Liver (tissue), 3 donors: ENCODE data around the gene MAP3K20.

ENCODE experiments used
- CTCF ChIP-seq: fragments of 150-350 bp; IDR thresholded peaks from 2 replicates; pipeline ENCODE4 v1.5.1; 2017; ENCODE audit warnings: improper control_type of control experiment, low read depth, low read length; ENCODE audit not compliant: missing input control
- EGR1 ChIP-seq, 2 donors: IDR thresholded peaks; 2 replicates each; pipeline ENCODE4 v1.6.1; 2016 to 2018; ENCODE audit warnings: antibody characterized with exemption in 2 of 2, low read depth in 2 of 2
- GABPA ChIP-seq, 2 donors: IDR thresholded peaks in 1 of 2; conservative IDR thresholded peaks in 1 of 2; 2 replicates each; pipeline ENCODE4 v1.6.1; 2016; ENCODE audit warnings: antibody characterized with exemption in 2 of 2, mild to moderate bottlenecking in 1 of 2, moderate library complexity in 1 of 2
- JUND ChIP-seq, 2 donors: IDR thresholded peaks; 2 replicates each; pipeline ENCODE4 v1.6.1; 2016; ENCODE audit warnings: antibody characterized with exemption in 2 of 2
- MAX ChIP-seq: IDR thresholded peaks from 2 replicates; pipeline ENCODE4 v1.6.1; 2016; ENCODE audit warnings: antibody characterized with exemption
- RAD21 ChIP-seq, 2 donors: IDR thresholded peaks; 2 replicates each; pipeline ENCODE4 v1.6.1; 2016; ENCODE audit warnings: antibody characterized with exemption in 2 of 2, mild to moderate bottlenecking in 2 of 2
- REST ChIP-seq: IDR thresholded peaks from 2 replicates; pipeline ENCODE4 v1.6.1; 2016; ENCODE audit warnings: antibody characterized with exemption, mild to moderate bottlenecking
- RXRA ChIP-seq, 2 donors: IDR thresholded peaks; 2 replicates each; pipeline ENCODE4 v1.6.1; 2017 to 2018; ENCODE audit warnings: antibody characterized with exemption in 2 of 2, mild to moderate bottlenecking in 1 of 2
- SP1 ChIP-seq: IDR thresholded peaks from 2 replicates; pipeline ENCODE4 v1.6.1; 2018; ENCODE audit warnings: antibody characterized with exemption, mild to moderate bottlenecking
- TAF1 ChIP-seq: conservative IDR thresholded peaks from 2 replicates; pipeline ENCODE4 v1.6.1; 2016; ENCODE audit warnings: antibody characterized with exemption, mild to moderate bottlenecking
- YY1 ChIP-seq: IDR thresholded peaks from 2 replicates; pipeline ENCODE4 v1.6.1; 2016; ENCODE audit warnings: antibody characterized with exemption, mild to moderate bottlenecking
- ZBTB33 ChIP-seq: IDR thresholded peaks from 2 replicates; pipeline ENCODE4 v1.6.1; 2016; ENCODE audit warnings: antibody characterized with exemption
- donor health status: healthy.
- donor health status: healthy.

GRCh38 chr2:173028141-173028540, 47.5 kb upstream of the MAP3K20 start:
- TF ChIP-seq CTCF (no peak), RXRA (IDR thresholded peaks at IDR 0.05) (no peak), MAX (no peak), YY1 (peak; percentile 1), ZBTB33 (no peak), EGR1 (IDR thresholded peaks at IDR 0.05; ENCODE audit: low read depth in 2 of 2) (no peak), GABPA (IDR thresholded peaks at IDR 0.05 in 1 of 2, conservative IDR thresholded peaks at IDR 0.05 in 1 of 2) (no peak), REST (no peak), RAD21 (IDR thresholded peaks at IDR 0.05) (no peak), JUND (IDR thresholded peaks at IDR 0.05) (no peak), SP1 (no peak), TAF1 (no peak)
